Measurements from ENCODE around the gene NBEA.
A peak's percentile ranks its signal among the peaks of the same experiment; 100 is the strongest.

Gene NBEA

GRCh38 chr13:34941835-34942731 lies at the start of gene NBEA:
Gene NBEA, plus strand, starts transcription at chr13:34942270. Its CDS starts 551 bp downstream, at chr13:34942821.
- DNase-seq (ENCODE audit: low read depth), result peak; percentile 22
- no peak for TF ChIP-seq CTCF (IDR thresholded peaks at IDR 0.05; ENCODE audit: insufficient read depth, low read depth, low read length, missing control alignments)
- H3K4me3 ChIP-seq (ENCODE audit: low read length), result peak within 1 kb of the TSS; percentile 34

GRCh38 chr13:34894756-34895155 lies 47.3 kb upstream of the NBEA start:
- no peak for DNase-seq (ENCODE audit: low read depth)
- no peak for TF ChIP-seq CTCF (IDR thresholded peaks at IDR 0.05; ENCODE audit: insufficient read depth, low read depth, low read length, missing control alignments)
- H3K4me3 ChIP-seq (ENCODE audit: low read length), result no peak overlapping the region

- TF ChIP-seq CTCF (IDR thresholded peaks at IDR 0.05; ENCODE audit: insufficient read depth, low read depth, low read length, missing control alignments), result no peak
- H3K4me3 ChIP-seq (ENCODE audit: low read length), result no peak overlapping the region
- DNase-seq (ENCODE audit: low read depth), result no peak
Observed at GRCh38 chr13:34897220-34897619, 44.9 kb upstream of the NBEA start.

- no peak for DNase-seq (ENCODE audit: low read depth)
- no peak for TF ChIP-seq CTCF (IDR thresholded peaks at IDR 0.05; ENCODE audit: insufficient read depth, low read depth, low read length, missing control alignments)
- H3K4me3 ChIP-seq (ENCODE audit: low read length), result no peak overlapping the region
Observed at GRCh38 chr13:34899888-34900287, 42.2 kb upstream of the NBEA start.

GRCh38 chr13:34900288-34900739 lies 41.8 kb upstream of the NBEA start:
- no peak for DNase-seq (ENCODE audit: low read depth)
- H3K4me3 ChIP-seq (ENCODE audit: low read length), result no peak overlapping the region
- no peak for TF ChIP-seq CTCF (IDR thresholded peaks at IDR 0.05; ENCODE audit: insufficient read depth, low read depth, low read length, missing control alignments)

- DNase-seq (ENCODE audit: low read depth), result no peak
Observed at GRCh38 chr13:34901572-34901971, 40.5 kb upstream of the NBEA start.

More at GRCh38 chr13:34901572-34901971, 40.5 kb upstream of the NBEA start:
- no peak for TF ChIP-seq CTCF (IDR thresholded peaks at IDR 0.05; ENCODE audit: insufficient read depth, low read depth, low read length, missing control alignments)
- no peak overlapping the region for H3K4me3 ChIP-seq (ENCODE audit: low read length)

Measured in epithelial cell of esophagus (primary cell).